Activated CD4-positive, alpha-beta memory T cell treated with anti-CD3 and anti-CD28 coated beads, Interleukin-2, amount 10 ng/mL, durations not matched to agents 7 days and 5 days (primary cell): ENCODE measurements around the gene EDC3. TPM values are rescaled to one million over a fixed set of nuclear protein-coding genes. Genes with fewer than 3 reads are reported as not detected.

Experiments
- total RNA-seq, 2 experiments: library from RNA; stranded (reverse); gene quantifications; one replicate each; pipeline ENCODE4 v1.2.3, GENCODE V29; 2021

Gene EDC3
- total RNA-seq, 2 experiments from 2014 or later: 36.3 to 39.6 TPM

Other genes starting within 250 kb of the EDC3 start
- 10 to 100 TPM; 54.7 to 61.3 TPM for gene UBL7, start 234.9 kb downstream of the EDC3 start, total RNA-seq
- 10 to 100 TPM; 49.2 to 52.1 TPM for gene ARID3B, start 154.8 kb downstream of the EDC3 start, total RNA-seq
- gene CLK3, start 80.2 kb downstream of the EDC3 start, total RNA-seq: 100 to 1,000 TPM; 133 to 136 TPM
- 1 to 10 TPM; 2.0 to 2.1 TPM for gene CYP1A1, start 29.5 kb upstream of the EDC3 start, total RNA-seq
- not detected for gene CYP1A2, start 52.8 kb upstream of the EDC3 start, total RNA-seq
- gene CSK, start 86.1 kb upstream of the EDC3 start, total RNA-seq: 100 to 1,000 TPM; 330 to 341 TPM
- under 1 TPM; 0.48 to 0.63 TPM for gene LMAN1L, start 116.8 kb upstream of the EDC3 start, total RNA-seq
- under 1 TPM in 1 of 2 experiments, not detected in 1; 0.18 TPM for gene CPLX3, start 130.6 kb upstream of the EDC3 start, total RNA-seq
- gene ULK3, start 147.1 kb upstream of the EDC3 start, total RNA-seq: 10 to 100 TPM; 74.9 to 84.2 TPM
- 100 to 1,000 TPM; 144 to 156 TPM for gene SCAMP2, start 177.3 kb upstream of the EDC3 start, total RNA-seq
- gene MPI, start 194.0 kb upstream of the EDC3 start, total RNA-seq: 10 to 100 TPM; 82.8 to 92.9 TPM
- gene FAM219B, start 210.8 kb upstream of the EDC3 start, total RNA-seq: 100 to 1,000 TPM; 103 to 116 TPM
- gene COX5A, start 242.0 kb upstream of the EDC3 start, total RNA-seq: 100 to 1,000 TPM; 273 to 274 TPM